A673 (cell line): Measurements from ENCODE around the gene MRRF.

Experiments used
- CTCF ChIP-seq: fragments of 300-800, 200-600 bp; sonication (generic); conservative IDR thresholded peaks from 2 replicates; pipeline ENCODE4 v1.5.1; 2017; ENCODE audit warnings: low read depth, mild to moderate bottlenecking, antibody characterized with exemption, low read length, moderate library complexity, mixed read lengths
- EZH2 ChIP-seq: fragments of 200-600 bp; sonication (generic); IDR thresholded peaks from 2 replicates; pipeline ENCODE4 v1.6.1; 2017; ENCODE audit warnings: borderline replicate concordance, low read depth, mild to moderate bottlenecking, mixed read lengths, antibody characterized with exemption, low read length; ENCODE audit not compliant: poor library complexity, severe bottlenecking

GRCh38 chr9:122215663-122216062, 49.0 kb upstream of the MRRF start:
- TF ChIP-seq CTCF (no peak), EZH2 (no peak)
